HepG2 (cell line): ENCODE results near the gene NPEPL1. TPM values are rescaled to one million over a fixed set of nuclear protein-coding genes. Genes with fewer than 3 reads are reported as not detected.

Experiments
- ATAC-seq: fragments of 200-7000 bp; cut with Tn5 transposase; 3 replicates; pipeline ENCODE4 v1.9.1; 2020; ENCODE audit warnings: mild to moderate bottlenecking, moderate library complexity
- BruUV-seq: library from RNA; stranded (reverse); fragments of 400-500 nt; replicated peaks from 2 replicates; lab custom pipeline; 2021; lab: Mats Ljungman, UMichigan
- CTCF ChIA-PET: fragments of 300-600 bp; formaldehyde crosslinking; extraction: SDS; loops from one replicate; lab custom pipeline; 2021; ENCODE audit warnings: low total read pairs, inconsistent platforms, low intra/inter-chr PET ratio; lab: Yijun Ruan, JAX
- POLR2A ChIA-PET: fragments of 350-600 bp; sonication (Branson Sonifier 250); formaldehyde crosslinking; loops from one replicate; lab custom pipeline; 2020; ENCODE audit warnings: antibody characterized with exemption, inconsistent platforms; lab: Yijun Ruan, JAX
- DNase-seq: peaks from one replicate; pipeline ENCODE4 v3.0.0-alpha.2; 2015; ENCODE audit warnings: low spot score
- FAIRE-seq: peaks from 3 replicates; lab custom pipeline; 2011; peaks lifted over from hg19 to GRCh38; lab: Jason Lieb, UNC
- H2AFZ ChIP-seq: one replicate; pipeline ENCODE4 v1.6.1; 2011; ENCODE audit warnings: low read length, inconsistent platforms
- H3K27ac ChIP-seq: fragments of 300-600 bp; 3 replicates; pipeline ENCODE4 v1.8.0; 2011; ENCODE audit warnings: mixed run types, mild to moderate bottlenecking, mixed read lengths, low read length, inconsistent platforms; ENCODE audit not compliant: insufficient read depth; ENCODE audit errors: extremely low read length
- H3K27me3 ChIP-seq, 2 experiments: fragments of 200-600 bp in 1 of 2; 2 replicates in 1 of 2; 3 replicates in 1 of 2; pipeline versions ENCODE4 v1.6.0 to v1.8.0; 2011; ENCODE audit warnings: low read length in 2 of 2, mild to moderate bottlenecking in 2 of 2, moderate library complexity in 2 of 2, inconsistent platforms in 1 of 2; ENCODE audit not compliant: insufficient read depth in 2 of 2, control insufficient read depth in 1 of 2
- H3K36me3 ChIP-seq, 2 experiments: fragments of 200-600 bp in 1 of 2; replicated peaks in 1 of 2; 2 replicates in 1 of 2; 3 replicates in 1 of 2; pipeline versions ENCODE4 v1.5.1 to v1.8.0; 2011; ENCODE audit warnings: low read length in 2 of 2, inconsistent platforms in 1 of 2; ENCODE audit not compliant: insufficient read depth in 2 of 2, control insufficient read depth in 1 of 2
- H3K4me1 ChIP-seq: 2 replicates; pipeline ENCODE4 v1.5.1; 2012; ENCODE audit warnings: low read length, inconsistent platforms; ENCODE audit not compliant: insufficient read depth
- H3K4me2 ChIP-seq: 2 replicates; pipeline ENCODE4 v1.6.0; 2011; ENCODE audit warnings: low read depth, low read length, inconsistent platforms
- H3K4me3 ChIP-seq, 3 experiments: fragments of 200-600 bp in 1 of 3; sonication (generic), shearing (Covaris generic) in 1 of 3; replicated peaks in 1 of 3; 2 replicates each; pipeline ENCODE4 v1.5.1; 2011 to 2016; ENCODE audit warnings: low read length in 3 of 3, inconsistent platforms in 2 of 3, low read depth in 2 of 3, mild to moderate bottlenecking in 2 of 3, control low read depth in 1 of 3, mixed read lengths in 1 of 3; ENCODE audit not compliant: insufficient read depth in 1 of 3
- H3K79me2 ChIP-seq: one replicate; pipeline ENCODE4 v1.6.1; 2011; ENCODE audit warnings: low read length, inconsistent platforms; ENCODE audit not compliant: insufficient read depth
- H3K9ac ChIP-seq: 2 replicates; pipeline ENCODE4 v1.6.0; 2011; ENCODE audit warnings: mild to moderate bottlenecking, low read depth, low read length, inconsistent platforms; ENCODE audit not compliant: insufficient read depth
- H3K9me3 ChIP-seq: 2 replicates; pipeline ENCODE4 v1.5.1; 2012; ENCODE audit warnings: mild to moderate bottlenecking, low read length
- H4K20me1 ChIP-seq: 2 replicates; pipeline ENCODE4 v1.6.0; 2011; ENCODE audit warnings: inconsistent platforms, mild to moderate bottlenecking, low read length, moderate library complexity; ENCODE audit not compliant: insufficient read depth
- BORCS8-MEF2B ChIP-seq: sonication (generic); formaldehyde crosslinking; IDR thresholded peaks from 2 replicates; pipeline ENCODE4 v1.8.0; 2022; ENCODE audit warnings: mild to moderate bottlenecking, missing genetic modification reagents
- DNMT3B ChIP-seq: conservative IDR thresholded peaks from 2 replicates; pipeline ENCODE4 v1.6.1; 2016; ENCODE audit warnings: missing biosample characterization, control low read depth
- EP300 ChIP-seq, 3 experiments: sonication (generic) in 1 of 3; formaldehyde crosslinking in 1 of 3; IDR thresholded peaks; 2 replicates each; pipeline versions ENCODE4 v1.5.1 to v1.6.1; 2011 to 2020; ENCODE audit warnings: low read depth in 2 of 3, low read length in 2 of 3, borderline replicate concordance in 1 of 3, improper control_type of control experiment in 1 of 3, mild to moderate bottlenecking in 1 of 3, missing genetic modification reagents in 1 of 3, moderate library complexity in 1 of 3
- FLYWCH1 ChIP-seq: sonication (generic); formaldehyde crosslinking; IDR thresholded peaks from 2 replicates; pipeline ENCODE4 v1.8.1; 2023; ENCODE audit warnings: mild to moderate bottlenecking, missing genetic modification reagents
- FUBP1 ChIP-seq: sonication (generic); formaldehyde crosslinking; IDR thresholded peaks from 2 replicates; pipeline ENCODE4 v1.5.1; 2020; ENCODE audit warnings: missing genetic modification reagents, mild to moderate bottlenecking, borderline replicate concordance
- HDAC2 ChIP-seq: sonication (generic); formaldehyde crosslinking; IDR thresholded peaks from 2 replicates; pipeline ENCODE4 v1.4.0; 2020; ENCODE audit warnings: missing genetic modification reagents
- NRL ChIP-seq: sonication (generic); formaldehyde crosslinking; IDR thresholded peaks from 2 replicates; pipeline ENCODE4 v1.5.0; 2020; ENCODE audit warnings: missing genetic modification reagents, mild to moderate bottlenecking, moderate library complexity, borderline replicate concordance
- PPARG ChIP-seq: conservative IDR thresholded peaks from 2 replicates; pipeline ENCODE4 v1.6.1; 2016; ENCODE audit warnings: missing biosample characterization, missing genetic modification reagents
- RBFOX2 ChIP-seq: fragments of 200-400 bp; formaldehyde crosslinking; IDR thresholded peaks from 2 replicates; pipeline ENCODE4 v1.6.1; 2017; ENCODE audit warnings: low read depth, mild to moderate bottlenecking, low read length
- TFAP4 ChIP-seq: sonication (generic); IDR thresholded peaks from 2 replicates; pipeline ENCODE4 v1.6.1; 2016; ENCODE audit warnings: low read depth, borderline replicate concordance
- THYN1 ChIP-seq: sonication (generic); formaldehyde crosslinking; IDR thresholded peaks from 2 replicates; pipeline ENCODE4 v1.8.1; 2023; ENCODE audit warnings: low read depth, mild to moderate bottlenecking, moderate library complexity, missing genetic modification reagents, borderline replicate concordance
- ZBTB25 ChIP-seq: IDR thresholded peaks from 2 replicates; pipeline ENCODE4 v1.6.1; 2018; ENCODE audit warnings: missing genetic modification reagents
- ZNF33A ChIP-seq: sonication (generic); formaldehyde crosslinking; IDR thresholded peaks from 2 replicates; pipeline ENCODE4 v1.5.1; 2020; ENCODE audit warnings: missing genetic modification reagents, mild to moderate bottlenecking, moderate library complexity, borderline replicate concordance
- ZNF367 ChIP-seq: sonication (generic); formaldehyde crosslinking; IDR thresholded peaks from 2 replicates; pipeline ENCODE4 v1.4.0; 2020; ENCODE audit warnings: missing genetic modification reagents, borderline replicate concordance
- WGBS: methylation state at CpG from one replicate; pipeline ENCODE4 v1.1.6; 2017; ENCODE audit warnings: low lambda C conversion rate; 5-methylcytosine and 5-hydroxymethylcytosine counted together
- in situ Hi-C: cut with HindIII; loops from 2 replicates; pipeline ENCODE4 v1.10.0; 2017; ENCODE audit warnings: low pct_unique_long_range_greater_than_20kb; ENCODE audit not compliant: extremely low pct_ligation_motif_present
- intact Hi-C: fragments of 100-400 bp; cut with micrococcal nuclease; formaldehyde crosslinking; loops from one replicate; pipeline ENCODE4 v1.10.0; 2022; ENCODE audit not compliant: unreplicated experiment
- polyA plus RNA-seq, 8 experiments: library from polyadenylated mRNA; depleted of rRNA in 3 of 8; stranded (reverse) in 7 of 8; unstranded in 1 of 8; fragments of >200 nt; fragmentation: Illumina TruSeq in 4 of 8; extraction: Trizol in 4 of 8; gene quantifications; 2 replicates each; pipeline versions ENCODE4 v1.2.1 to v1.2.3, GENCODE V29; 2011 to 2016; ENCODE audit warnings: low read depth in 4 of 8, missing spikeins in 1 of 8, mixed read lengths in 1 of 8; ENCODE audit not compliant: insufficient read depth in 1 of 8
- total RNA-seq, 5 experiments: library from RNA; depleted of rRNA; stranded (reverse); fragments of >200 nt; fragmentation: Illumina TruSeq; extraction: Trizol; gene quantifications; 2 replicates each; pipeline ENCODE4 v1.2.3, GENCODE V29; 2016; ENCODE audit warnings: low read depth in 1 of 5

NPEPL1 gene
- total and polyA plus RNA-seq, 2 of the 13 experiments (the other 11 are each of a cell fraction or from before 2014, with no cell fraction given) = 4.1 to 7.5 TPM

- H3K4me3 ChIP-seq = no peak overlapping the region
- H3K27me3 ChIP-seq = no peaks in the 10 kb centered on the region; a peak in 1 of 5 replicates
- in situ Hi-C loops = loop anchor here (10.0 kb wide), 1 partner anchor 412 kb away; no protein-coding TSS in a partner anchor
- H2AFZ ChIP-seq = no peak overlapping the region
- H3K9me3 ChIP-seq = no peaks in the 10 kb centered on the region
- peaks cover 100% of the 10 kb centered on the region for H3K79me2 ChIP-seq
- H3K36me3 ChIP-seq = peaks cover 12 to 29% of the 10 kb centered on the region in 2 experiments
- FAIRE-seq (no peak), DNase-seq (no peak), ATAC-seq (no peak)
- no peak overlapping the region; the same call in 1 of the 2 replicates for H3K4me2 ChIP-seq
- peaks cover 59% of the 10 kb centered on the region for H3K4me1 ChIP-seq
- ChIA-PET CTCF (no interaction called here), POLR2A (no interaction called here)
- intact Hi-C loops = loop anchor here (10.0 kb wide), 1 partner anchor 238 kb away; no protein-coding TSS in a partner anchor
- TF ChIP-seq RBFOX2 (0 out of 2 replicates have a peak, but pooled peaks have one; percentile 41), ZNF367 (no peak)
- H4K20me1 ChIP-seq = peaks cover 52% of the 10 kb centered on the region
- H3K9ac ChIP-seq = no peak overlapping the region
- H3K27ac ChIP-seq = no peak overlapping the region
- WGBS = 90% methylated on average over 2 of the region's 2 CpGs
- BruUV-seq = no TSS peak
These were observed 35.8 kb upstream of the NPEPL1 start for GRCh38 chr20:58656831-58657230.

GRCh38 chr20:58657262-58657661 lies 35.3 kb upstream of the NPEPL1 start:
- Histone ChIP-seq H3K27ac (no peak overlapping the region), H3K9ac (no peak overlapping the region), H3K27me3 (no peaks in the 10 kb centered on the region), H4K20me1 (peaks cover 52% of the 10 kb centered on the region), H3K4me2 (no peak overlapping the region; the same call in 1 of the 2 replicates), H3K4me1 (peaks cover 59% of the 10 kb centered on the region), H2AFZ (no peak overlapping the region), H3K79me2 (peaks cover 100% of the 10 kb centered on the region), H3K9me3 (no peaks in the 10 kb centered on the region), H3K4me3 (no peak overlapping the region), H3K36me3 (peaks cover 15 to 33% of the 10 kb centered on the region in 2 experiments)
- no TSS peak for BruUV-seq
- in situ Hi-C loops (loop anchor here (10.0 kb wide), 1 partner anchor 412 kb away; no protein-coding TSS in a partner anchor), intact Hi-C loops (loop anchor here (10.0 kb wide), 1 partner anchor 238 kb away; no protein-coding TSS in a partner anchor)
- no peak for FAIRE-seq
- ChIA-PET CTCF (no interaction called here), POLR2A (no interaction called here)
- no peak for DNase-seq
- 96% methylated on average over 2 of the region's 2 CpGs for WGBS
- no peak for ATAC-seq
- no peak for TF ChIP-seq HDAC2 (CRISPR knock-in tag)
- TF ChIP-seq EP300 (IDR thresholded peaks at IDR 0.05; ENCODE audit: low read depth in 2 of 2, low read length in 2 of 2) = no peak
- no peak for TF ChIP-seq EP300 (CRISPR knock-in tag; IDR thresholded peaks at IDR 0.05; ENCODE audit: borderline replicate concordance)
- no peak for TF ChIP-seq FUBP1 (CRISPR knock-in tag)
- TF ChIP-seq THYN1 (CRISPR knock-in tag) = no peak
- TF ChIP-seq ZBTB25 (CRISPR knock-in tag) = no peak
- TF ChIP-seq FLYWCH1 (CRISPR knock-in tag) = no peak
- TF ChIP-seq TFAP4 = no peak
- no peak for TF ChIP-seq BORCS8-MEF2B (CRISPR knock-in tag)
- TF ChIP-seq DNMT3B = no peak
- TF ChIP-seq ZNF33A = no peak
- TF ChIP-seq PPARG (CRISPR knock-in tag) = no peak
- TF ChIP-seq NRL = no peak
